Parathyroid adenoma (tissue), 2 donors: ENCODE measurements around the gene PDXDC1.
"Not testable (repeated sequence)": the region's sequence is repeated elsewhere in the genome, so short reads cannot be mapped to it uniquely, and the experiment has no call there.

Experiments used
- H2AFZ ChIP-seq: fragments of 300-600 bp; sonication (generic); one replicate; pipeline ENCODE4 v1.7.0; 2017; ENCODE audit warnings: antibody characterized with exemption, mild to moderate bottlenecking
- H3K27ac ChIP-seq: fragments of 300-600 bp; sonication (generic); one replicate; pipeline ENCODE4 v1.7.0; 2017
- H3K27me3 ChIP-seq: fragments of 300-600 bp; sonication (generic); one replicate; pipeline ENCODE4 v1.7.0; 2017; ENCODE audit warnings: low read length; ENCODE audit not compliant: control insufficient read depth, insufficient read depth
- H3K36me3 ChIP-seq: fragments of 300-600 bp; sonication (generic); one replicate; pipeline ENCODE4 v1.7.0; 2017; ENCODE audit warnings: low read length; ENCODE audit not compliant: control insufficient read depth, insufficient read depth
- H3K4me1 ChIP-seq: fragments of 300-600 bp; sonication (generic); one replicate; pipeline ENCODE4 v1.7.0; 2017; ENCODE audit warnings: control low read depth
- H3K4me2 ChIP-seq: fragments of 300-600 bp; sonication (generic); one replicate; pipeline ENCODE4 v1.7.0; 2017; ENCODE audit warnings: low read length
- H3K4me3 ChIP-seq: fragments of 300-600 bp; sonication (generic); one replicate; pipeline ENCODE4 v1.7.0; 2017; ENCODE audit warnings: low read depth, low read length
- H3K79me2 ChIP-seq: fragments of 300-600 bp; sonication (generic); one replicate; pipeline ENCODE4 v1.7.0; 2017; ENCODE audit warnings: control low read depth
- H3K9ac ChIP-seq: fragments of 300-600 bp; sonication (generic); one replicate; pipeline ENCODE4 v1.7.0; 2017; ENCODE audit warnings: mild to moderate bottlenecking
- H3K9me3 ChIP-seq: fragments of 300-600 bp; sonication (generic); one replicate; pipeline ENCODE4 v1.7.0; 2017; ENCODE audit warnings: low read length; ENCODE audit not compliant: control insufficient read depth
- donor health status: primary hyperparathyroidism.

PDXDC1 gene

GRCh38 chr16:14993277-14994151 lies 18.7 kb downstream of the PDXDC1 start:
- H3K27me3 ChIP-seq, H3K27ac ChIP-seq, H3K9me3 ChIP-seq, H3K4me3 ChIP-seq, H3K4me1 ChIP-seq, H2AFZ ChIP-seq, H3K4me2 ChIP-seq, H3K36me3 ChIP-seq, H3K9ac ChIP-seq: not testable (repeated sequence)
- H3K79me2 ChIP-seq: peaks cover 31% of the 10 kb centered on the region

DNA sequence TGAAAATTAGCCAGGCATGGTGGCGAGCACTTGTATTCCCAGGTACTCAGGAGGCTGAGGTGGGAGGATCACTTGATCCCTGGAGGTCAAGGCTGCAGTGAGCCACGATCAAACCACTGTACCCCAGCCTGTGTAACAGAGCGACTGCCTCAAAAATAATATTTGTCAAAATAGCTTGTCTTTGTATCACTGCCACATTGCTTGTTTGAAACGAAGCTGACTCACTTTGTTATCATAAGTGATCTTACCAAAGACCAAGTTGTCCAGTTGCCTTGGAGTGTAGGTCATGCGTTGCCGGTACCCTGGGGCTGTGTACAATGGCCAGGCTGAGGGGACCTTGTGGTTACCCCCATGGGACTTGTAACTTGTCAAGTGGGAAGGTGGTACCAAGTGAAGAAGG lies 21.9 kb downstream of the PDXDC1 start:
- not testable (repeated sequence) for H3K4me2 ChIP-seq, H3K4me1 ChIP-seq, H2AFZ ChIP-seq, H3K4me3 ChIP-seq, H3K9me3 ChIP-seq, H3K27me3 ChIP-seq, H3K9ac ChIP-seq, H3K27ac ChIP-seq, H3K36me3 ChIP-seq
- peaks cover 21% of the 10 kb centered on the region for H3K79me2 ChIP-seq

- not testable (repeated sequence) for H3K4me1 ChIP-seq, H3K27ac ChIP-seq, H3K9ac ChIP-seq, H3K27me3 ChIP-seq, H3K9me3 ChIP-seq, H3K4me3 ChIP-seq, H3K4me2 ChIP-seq, H2AFZ ChIP-seq, H3K36me3 ChIP-seq
- H3K79me2 ChIP-seq: peaks cover 11% of the 10 kb centered on the region
Observed at GRCh38 chr16:14998300-14998699, 23.5 kb downstream of the PDXDC1 start.

- not testable (repeated sequence) for H3K36me3 ChIP-seq, H3K27ac ChIP-seq, H3K9ac ChIP-seq, H3K9me3 ChIP-seq, H3K4me2 ChIP-seq, H2AFZ ChIP-seq, H3K4me1 ChIP-seq, H3K4me3 ChIP-seq, H3K79me2 ChIP-seq, H3K27me3 ChIP-seq
Observed at GRCh38 chr16:14999845-15000244, 25.0 kb downstream of the PDXDC1 start.

DNA sequence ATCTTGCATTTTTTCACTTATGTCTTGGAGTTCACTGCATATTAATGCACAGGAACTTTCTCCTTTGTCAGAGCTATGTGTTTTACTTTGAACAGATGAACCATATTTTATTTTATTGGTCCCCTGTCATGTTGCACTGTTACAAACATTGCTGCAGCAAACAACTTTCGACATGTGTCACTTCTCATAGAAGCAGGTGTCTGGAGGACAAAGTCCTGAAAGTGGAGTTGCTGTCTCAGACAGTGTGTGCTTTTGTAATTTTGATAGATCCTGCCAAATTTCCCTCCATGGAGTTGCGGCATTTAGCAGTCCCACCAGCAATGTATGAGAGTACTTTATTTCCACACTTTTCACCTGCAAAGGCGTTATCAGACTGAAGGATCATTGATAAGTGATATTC lies 27.6 kb downstream of the PDXDC1 start:
- not testable (repeated sequence) for H3K4me1 ChIP-seq, H3K27me3 ChIP-seq, H2AFZ ChIP-seq, H3K9ac ChIP-seq, H3K9me3 ChIP-seq, H3K36me3 ChIP-seq, H3K4me2 ChIP-seq, H3K27ac ChIP-seq, H3K79me2 ChIP-seq, H3K4me3 ChIP-seq

- not testable (repeated sequence) for H3K36me3 ChIP-seq
Observed at GRCh38 chr16:15005357-15006132, 30.7 kb downstream of the PDXDC1 start.

GRCh38 chr16:15008647-15009046 lies 33.8 kb downstream of the PDXDC1 start:
- H3K4me2 ChIP-seq, H3K27ac ChIP-seq, H3K9ac ChIP-seq, H3K79me2 ChIP-seq, H3K36me3 ChIP-seq, H3K9me3 ChIP-seq, H3K27me3 ChIP-seq, H3K4me1 ChIP-seq, H2AFZ ChIP-seq, H3K4me3 ChIP-seq: not testable (repeated sequence)

More at GRCh38 chr16:15005357-15006132, 30.7 kb downstream of the PDXDC1 start:
- not testable (repeated sequence) for H3K9ac ChIP-seq, H3K4me3 ChIP-seq, H2AFZ ChIP-seq, H3K4me2 ChIP-seq, H3K9me3 ChIP-seq, H3K27ac ChIP-seq, H3K4me1 ChIP-seq, H3K27me3 ChIP-seq, H3K79me2 ChIP-seq

GRCh38 chr16:15012941-15013340 lies 38.1 kb downstream of the PDXDC1 start:
- not testable (repeated sequence) for H3K4me1 ChIP-seq, H3K4me2 ChIP-seq, H3K9me3 ChIP-seq, H3K79me2 ChIP-seq, H3K9ac ChIP-seq, H3K27ac ChIP-seq, H3K4me3 ChIP-seq, H3K27me3 ChIP-seq, H2AFZ ChIP-seq, H3K36me3 ChIP-seq

DNA sequence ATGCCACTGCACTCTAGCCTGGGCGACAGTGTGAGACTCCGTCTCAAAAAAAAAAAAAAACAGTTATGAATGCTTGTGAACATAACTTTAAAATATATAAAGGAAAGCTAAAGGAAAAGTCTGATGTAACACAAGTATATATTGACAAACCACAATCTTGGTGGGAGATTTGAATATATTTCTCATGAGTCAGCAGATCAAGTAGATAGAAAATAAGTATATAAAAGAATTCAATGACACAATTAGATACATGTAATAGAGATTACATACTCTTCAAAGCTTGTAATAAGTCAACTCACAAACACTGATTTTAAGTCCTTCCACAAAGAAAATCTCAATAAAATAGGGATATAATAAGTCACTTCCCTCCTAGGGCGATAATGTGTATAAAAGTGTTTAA lies 40.8 kb downstream of the PDXDC1 start:
- H2AFZ ChIP-seq, H3K79me2 ChIP-seq, H3K4me1 ChIP-seq, H3K4me2 ChIP-seq, H3K4me3 ChIP-seq, H3K27me3 ChIP-seq, H3K9me3 ChIP-seq, H3K9ac ChIP-seq, H3K27ac ChIP-seq, H3K36me3 ChIP-seq: not testable (repeated sequence)

DNA sequence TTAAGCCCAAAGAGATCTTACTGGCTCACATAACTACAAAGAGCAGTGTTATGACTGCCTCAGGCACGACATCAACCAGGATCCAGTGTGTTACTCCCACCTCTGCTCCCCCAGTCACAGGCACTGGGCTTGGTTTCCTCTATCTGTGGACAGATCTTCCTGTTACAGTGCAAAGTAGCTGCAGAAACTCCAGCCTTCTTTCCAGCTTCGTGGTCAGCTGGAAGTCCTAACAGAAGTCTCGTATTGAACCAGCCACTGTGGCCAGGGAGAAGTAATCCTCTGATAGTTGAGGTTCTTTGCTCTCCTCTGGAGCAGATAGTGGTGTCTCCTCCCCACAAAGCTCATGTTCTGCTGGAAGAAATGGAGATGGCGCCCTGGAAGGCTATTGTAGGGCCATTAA lies 41.5 kb downstream of the PDXDC1 start:
- not testable (repeated sequence) for H3K27ac ChIP-seq, H3K4me3 ChIP-seq, H3K4me2 ChIP-seq, H3K9me3 ChIP-seq, H3K79me2 ChIP-seq, H3K4me1 ChIP-seq, H3K27me3 ChIP-seq, H2AFZ ChIP-seq, H3K36me3 ChIP-seq, H3K9ac ChIP-seq
